DND-41 (cell line): ENCODE results near the gene GLCE.

Source experiments
- EZH2 ChIP-seq: IDR thresholded peaks from 3 replicates; pipeline ENCODE4 v1.6.1; 2012; ENCODE audit warnings: borderline replicate concordance, low read depth, mild to moderate bottlenecking, moderate library complexity, low read length, inconsistent platforms; ENCODE audit not compliant: severe bottlenecking
- TF ChIP-seq, protein P1 (sequence below): IDR thresholded peaks from 2 replicates; pipeline ENCODE4 v1.5.1; 2012; ENCODE audit warnings: borderline replicate concordance, low read length, moderate library complexity, mild to moderate bottlenecking; ENCODE audit not compliant: poor library complexity, severe bottlenecking; ENCODE audit errors: extremely low read depth

DNA sequence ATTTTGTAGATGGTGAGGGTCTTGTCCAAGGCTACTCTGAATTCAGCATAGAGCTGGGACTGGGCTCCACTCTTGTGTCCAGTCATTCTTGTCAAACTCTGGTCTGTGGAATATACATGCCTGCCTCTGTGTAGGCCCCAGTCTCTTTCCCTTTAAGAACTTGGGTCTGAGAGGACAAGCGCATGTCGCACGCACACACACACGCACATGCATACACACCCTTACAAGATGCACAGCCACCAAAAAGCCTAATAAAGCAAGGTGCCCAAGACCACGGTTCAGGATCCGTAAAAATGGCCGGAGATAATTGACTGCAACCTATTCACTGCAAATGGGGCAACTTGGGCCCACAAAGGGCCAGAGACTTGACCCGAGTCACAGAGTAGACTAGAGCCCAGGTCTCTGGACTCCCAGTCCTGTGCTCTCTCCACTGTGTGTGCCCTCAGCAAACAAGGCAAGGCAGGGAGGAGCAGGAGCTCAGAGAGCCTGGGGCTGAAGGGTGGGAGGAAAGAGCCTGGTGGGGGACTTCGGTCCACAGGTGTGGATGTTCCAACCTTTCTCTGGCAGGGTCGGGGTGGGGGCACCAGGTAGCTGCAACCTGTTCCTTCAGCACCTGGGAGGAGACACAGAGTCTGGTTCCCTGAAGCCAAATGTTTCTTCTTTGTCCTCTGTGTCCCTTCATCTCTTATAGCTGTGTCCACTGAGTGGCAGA lies 137.4 kb downstream of the GLCE start:
- TF ChIP-seq, protein P1, sequence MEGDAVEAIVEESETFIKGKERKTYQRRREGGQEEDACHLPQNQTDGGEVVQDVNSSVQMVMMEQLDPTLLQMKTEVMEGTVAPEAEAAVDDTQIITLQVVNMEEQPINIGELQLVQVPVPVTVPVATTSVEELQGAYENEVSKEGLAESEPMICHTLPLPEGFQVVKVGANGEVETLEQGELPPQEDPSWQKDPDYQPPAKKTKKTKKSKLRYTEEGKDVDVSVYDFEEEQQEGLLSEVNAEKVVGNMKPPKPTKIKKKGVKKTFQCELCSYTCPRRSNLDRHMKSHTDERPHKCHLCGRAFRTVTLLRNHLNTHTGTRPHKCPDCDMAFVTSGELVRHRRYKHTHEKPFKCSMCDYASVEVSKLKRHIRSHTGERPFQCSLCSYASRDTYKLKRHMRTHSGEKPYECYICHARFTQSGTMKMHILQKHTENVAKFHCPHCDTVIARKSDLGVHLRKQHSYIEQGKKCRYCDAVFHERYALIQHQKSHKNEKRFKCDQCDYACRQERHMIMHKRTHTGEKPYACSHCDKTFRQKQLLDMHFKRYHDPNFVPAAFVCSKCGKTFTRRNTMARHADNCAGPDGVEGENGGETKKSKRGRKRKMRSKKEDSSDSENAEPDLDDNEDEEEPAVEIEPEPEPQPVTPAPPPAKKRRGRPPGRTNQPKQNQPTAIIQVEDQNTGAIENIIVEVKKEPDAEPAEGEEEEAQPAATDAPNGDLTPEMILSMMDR = no peak
- TF ChIP-seq EZH2 = no peak
